K562 (cell line): Measurements from ENCODE around the gene ADAMTS2. TPM values are rescaled to one million over a fixed set of nuclear protein-coding genes. Genes with fewer than 3 reads are reported as not detected.

Source experiments
- ATAC-seq: fragments of 200-7000 bp; cut with Tn5 transposase; 3 replicates; pipeline ENCODE4 v1.9.1; 2020; ENCODE audit warnings: moderate library complexity
- BruUV-seq: library from RNA; stranded (reverse); fragments of 400-500 nt; replicated peaks from 2 replicates; lab custom pipeline; 2021; lab: Mats Ljungman, UMichigan
- CTCF ChIA-PET: fragments of 300-600 bp; formaldehyde crosslinking; extraction: SDS; loops from one replicate; lab custom pipeline; 2021; ENCODE audit warnings: low intra/inter-chr PET ratio; lab: Yijun Ruan, JAX
- POLR2A ChIA-PET: fragments of 300-600, 350-650 bp; sonication (Branson Sonifier 250); formaldehyde crosslinking; extraction: SDS; loops from one replicate; lab custom pipeline; 2021; ENCODE audit warnings: antibody characterized with exemption, inconsistent platforms; lab: Yijun Ruan, JAX
- DNase-seq, 4 experiments: peaks; one replicate each; pipeline versions ENCODE4 v3.0.0 to v3.0.0-alpha.2; 2011 to 2018; ENCODE audit warnings: low spot score in 3 of 4, mixed read lengths in 3 of 4; ENCODE audit errors: extremely low read depth in 1 of 4
- FAIRE-seq: peaks from 2 replicates; lab custom pipeline; 2011; peaks lifted over from hg19 to GRCh38; lab: Jason Lieb, UNC
- H2AFZ ChIP-seq: 2 replicates; pipeline ENCODE4 v1.6.0; 2011; ENCODE audit warnings: low read depth, low read length, control low read depth, inconsistent platforms
- H3K27ac ChIP-seq: fragments of 200-600 bp; 3 replicates; pipeline ENCODE4 v1.8.0; 2011; ENCODE audit warnings: low read depth, mild to moderate bottlenecking, control low read depth, inconsistent platforms, low read length, moderate library complexity, mixed read lengths; ENCODE audit errors: extremely low read depth
- H3K27me3 ChIP-seq, 2 experiments: fragments of 300-600 bp in 1 of 2; 2 replicates in 1 of 2; 3 replicates in 1 of 2; pipeline versions ENCODE4 v1.6.0 to v1.8.0; 2011; ENCODE audit warnings: inconsistent platforms in 2 of 2, low read length in 2 of 2, mild to moderate bottlenecking in 1 of 2, mixed read lengths in 1 of 2, moderate library complexity in 1 of 2; ENCODE audit not compliant: control insufficient read depth in 2 of 2, insufficient read depth in 2 of 2
- H3K36me3 ChIP-seq: fragments of 300-600 bp; 3 replicates; pipeline ENCODE4 v1.8.0; 2011; ENCODE audit warnings: mild to moderate bottlenecking, low read length, inconsistent platforms; ENCODE audit not compliant: control insufficient read depth, insufficient read depth
- H3K4me1 ChIP-seq, 2 experiments: fragments of 200-600 bp in 1 of 2; replicated peaks in 1 of 2; 2 replicates in 1 of 2; 3 replicates in 1 of 2; pipeline versions ENCODE4 v1.5.1 to v1.8.0; 2011; ENCODE audit warnings: inconsistent platforms in 2 of 2, low read length in 2 of 2, mild to moderate bottlenecking in 1 of 2, mixed read lengths in 1 of 2, moderate library complexity in 1 of 2; ENCODE audit not compliant: control insufficient read depth in 2 of 2, insufficient read depth in 2 of 2
- H3K4me2 ChIP-seq: 2 replicates; pipeline ENCODE4 v1.6.1; 2011; ENCODE audit warnings: low read length, control low read depth, inconsistent platforms, mixed read lengths; ENCODE audit not compliant: insufficient read depth
- H3K4me3 ChIP-seq: fragments of 200-600 bp; sonication (generic), shearing (Covaris generic); 2 replicates; pipeline ENCODE4 v1.5.1; 2016; ENCODE audit warnings: control low read depth, inconsistent platforms
- H3K79me2 ChIP-seq: fragments of 200-600 bp; 3 replicates; pipeline ENCODE4 v1.8.0; 2011; ENCODE audit warnings: low read length, inconsistent platforms; ENCODE audit not compliant: control insufficient read depth, insufficient read depth
- H3K9ac ChIP-seq, 2 experiments: 2 replicates each; pipeline versions ENCODE4 v1.6.0 to v1.6.1; 2011; ENCODE audit warnings: low read depth in 2 of 2, low read length in 2 of 2, control low read depth in 1 of 2, inconsistent platforms in 1 of 2, mild to moderate bottlenecking in 1 of 2, mixed read lengths in 1 of 2; ENCODE audit not compliant: insufficient read depth in 1 of 2
- H3K9me1 ChIP-seq: one replicate; pipeline ENCODE4 v1.6.0; 2011; ENCODE audit warnings: inconsistent platforms, mild to moderate bottlenecking, low read length, moderate library complexity; ENCODE audit not compliant: control insufficient read depth, insufficient read depth
- H3K9me3 ChIP-seq: replicated peaks from 2 replicates; pipeline ENCODE4 v1.5.1; 2011; ENCODE audit warnings: low read depth, low read length, inconsistent platforms; ENCODE audit not compliant: control insufficient read depth, insufficient read depth
- H4K20me1 ChIP-seq: replicated peaks from 2 replicates; pipeline ENCODE4 v1.6.1; 2011; ENCODE audit warnings: low read length, inconsistent platforms, mixed read lengths; ENCODE audit not compliant: control insufficient read depth, insufficient read depth
- CBX5 ChIP-seq: IDR thresholded peaks from 2 replicates; pipeline ENCODE4 v1.6.1; 2014; ENCODE audit warnings: low read depth, borderline replicate concordance
- CEBPG ChIP-seq, 3 experiments: fragments of 200-800 bp in 1 of 3; sonication (Bioruptor generic) in 1 of 3; sonication (generic) in 1 of 3; formaldehyde crosslinking in 1 of 3; IDR thresholded peaks in 2 of 3; conservative IDR thresholded peaks in 1 of 3; 2 replicates each; pipeline versions ENCODE4 v1.6.1 to v1.8.0; 2016 to 2022; ENCODE audit warnings: missing compliant biosample characterization in 2 of 3, missing genetic modification characterization in 2 of 3, mild to moderate bottlenecking in 1 of 3, missing genetic modification reagents in 1 of 3
- CHD2 ChIP-seq: IDR thresholded peaks from 2 replicates; pipeline ENCODE4 v1.6.1; 2011; ENCODE audit warnings: low read depth, low read length
- FOXK2 ChIP-seq, 2 experiments: fragments of 450-650 bp; IDR thresholded peaks in 1 of 2; conservative IDR thresholded peaks in 1 of 2; 2 replicates each; pipeline ENCODE4 v1.6.1; 2016; ENCODE audit warnings: low read depth in 2 of 2, mild to moderate bottlenecking in 1 of 2
- GATA2 ChIP-seq: sonication (generic); formaldehyde crosslinking; IDR thresholded peaks from 2 replicates; pipeline ENCODE4 v1.4.0; 2020; ENCODE audit warnings: mild to moderate bottlenecking, missing genetic modification reagents
- HLTF ChIP-seq: fragments of 450-650 bp; IDR thresholded peaks from 2 replicates; pipeline ENCODE4 v1.6.1; 2016
- SRSF3 ChIP-seq: fragments of 200-400 bp; formaldehyde crosslinking; IDR thresholded peaks from 2 replicates; pipeline ENCODE4 v1.6.1; 2016; ENCODE audit warnings: mild to moderate bottlenecking, low read length, moderate library complexity; ENCODE audit not compliant: insufficient read depth
- TCF7L2 ChIP-seq: fragments of 150-350 bp; IDR thresholded peaks from 2 replicates; pipeline ENCODE4 v1.6.1; 2016; ENCODE audit warnings: low read depth, mild to moderate bottlenecking, low read length, moderate library complexity
- TEAD1 ChIP-seq, 2 experiments: fragments of 450-650 bp in 1 of 2; sonication (generic) in 1 of 2; formaldehyde crosslinking; IDR thresholded peaks; 2 replicates each; pipeline versions ENCODE4 v1.4.0 to v1.8.0; 2020 to 2022; ENCODE audit warnings: mild to moderate bottlenecking in 2 of 2, missing genetic modification reagents in 1 of 2
- ZNF146 ChIP-seq: IDR thresholded peaks from one replicate; pipeline ENCODE4 v1.6.1; 2018; ENCODE audit warnings: missing compliant biosample characterization; ENCODE audit not compliant: unreplicated experiment
- ZNF3 ChIP-seq: fragments of 250-450 bp; sonication (Bioruptor Pico); IDR thresholded peaks from 2 replicates; pipeline ENCODE4 v1.5.0; 2021; ENCODE audit warnings: mild to moderate bottlenecking, moderate library complexity
- ZNF561 ChIP-seq: fragments of 450-650 bp; formaldehyde crosslinking; conservative IDR thresholded peaks from 2 replicates; pipeline ENCODE4 v1.4.0; 2020; ENCODE audit warnings: mild to moderate bottlenecking, moderate library complexity
- WGBS: fragments of 100-300 bp; shearing (Covaris generic); methylation state at CpG from one replicate; pipeline ENCODE4 v1.1.6; 2016; ENCODE audit warnings: low coverage, mixed read lengths; ENCODE audit not compliant: insufficient coverage; ENCODE audit errors: missing lambda C conversion rate; 5-methylcytosine and 5-hydroxymethylcytosine counted together
- in situ Hi-C: fragments of 300-500 bp; cut with MboI; formaldehyde crosslinking; loops from 4 replicates; pipeline ENCODE4 v1.15.0; 2018; ENCODE audit warnings: inconsistent platforms, mixed read lengths
- intact Hi-C: fragments of 100-400 bp; cut with micrococcal nuclease; formaldehyde crosslinking; loops from 2 replicates; pipeline ENCODE4 v1.14.2; 2022
- polyA plus RNA-seq, 8 experiments: library from polyadenylated mRNA; depleted of rRNA in 4 of 8; stranded (reverse) in 5 of 8; unstranded in 3 of 8; fragments of >200 nt; fragmentation: Nextera tagmentation in 2 of 8; fragmentation: Illumina TruSeq in 1 of 8; extraction: Ambion mirVana in 2 of 8; extraction: Trizol in 1 of 8; gene quantifications; 2 replicates each; pipeline versions ENCODE4 v1.2.1 to v1.2.3, GENCODE V29; 2011 to 2014; ENCODE audit warnings: inconsistent platforms in 1 of 8, missing spikeins in 1 of 8
- total RNA-seq, 7 experiments: library from RNA; depleted of rRNA in 6 of 7; stranded (reverse); fragments of >200 nt in 6 of 7; fragmentation: Illumina TruSeq in 2 of 7; extraction: Trizol in 2 of 7; gene quantifications; 2 replicates each; pipeline versions ENCODE4 v1.2.1 to v1.2.3, GENCODE V29; 2011 to 2021; ENCODE audit warnings: low replicate concordance in 1 of 7
- TF ChIP-seq, protein P1 (sequence below): sonication (generic); formaldehyde crosslinking; IDR thresholded peaks from 2 replicates; pipeline ENCODE4 v1.9.0; 2022; ENCODE audit warnings: mild to moderate bottlenecking, missing genetic modification reagents

The ADAMTS2 gene
- total and polyA plus RNA-seq, 9 of the 15 experiments (the other 6 are each of a cell fraction or from before 2014, with no cell fraction given): not detected

GRCh38 chr5:179311091-179311470 is 34.2 kb downstream of the ADAMTS2 start:
- Histone ChIP-seq H3K79me2 (no peaks in the 10 kb centered on the region), H3K27me3 (peaks cover 8 to 57% of the 10 kb centered on the region in 2 experiments; a peak in 3 of 5 replicates), H3K4me2 (no peak overlapping the region), H3K27ac (no peak overlapping the region), H2AFZ (no peak overlapping the region), H3K9me3 (no peaks in the 10 kb centered on the region), H3K36me3 (no peaks in the 10 kb centered on the region), H3K4me1 (peaks cover 0 to 7% of the 10 kb centered on the region in 2 experiments; a peak in 1 of 5 replicates), H3K4me3 (no peak overlapping the region), H4K20me1 (no peaks in the 10 kb centered on the region), H3K9me1 (no peaks in the 10 kb centered on the region), H3K9ac (no peak overlapping the region)
- ATAC-seq (no peak), DNase-seq (no peak), FAIRE-seq (no peak)
- TF ChIP-seq CHD2: no peak
- TF ChIP-seq TEAD1 (CRISPR knock-in tag; IDR thresholded peaks at IDR 0.05): no peak
- TF ChIP-seq CBX5: no peak
- TF ChIP-seq SRSF3: no peak
- TF ChIP-seq ZNF561: no peak
- no peak for TF ChIP-seq ZNF146 (CRISPR knock-in tag)
- no peak for TF ChIP-seq ZNF3 (CRISPR knock-in tag)
- TF ChIP-seq FOXK2 (conservative IDR thresholded peaks at IDR 0.05 in 1 of 2, IDR thresholded peaks at IDR 0.05 in 1 of 2; ENCODE audit: low read depth in 2 of 2): no peak
- TF ChIP-seq, protein P1, sequence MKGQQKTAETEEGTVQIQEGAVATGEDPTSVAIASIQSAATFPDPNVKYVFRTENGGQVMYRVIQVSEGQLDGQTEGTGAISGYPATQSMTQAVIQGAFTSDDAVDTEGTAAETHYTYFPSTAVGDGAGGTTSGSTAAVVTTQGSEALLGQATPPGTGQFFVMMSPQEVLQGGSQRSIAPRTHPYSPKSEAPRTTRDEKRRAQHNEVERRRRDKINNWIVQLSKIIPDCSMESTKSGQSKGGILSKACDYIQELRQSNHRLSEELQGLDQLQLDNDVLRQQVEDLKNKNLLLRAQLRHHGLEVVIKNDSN (CRISPR knock-in tag): no peak
- TF ChIP-seq TCF7L2: no peak
- no peak for TF ChIP-seq CEBPG (CRISPR knock-in tag; IDR thresholded peaks at IDR 0.05)
- no peak for TF ChIP-seq CEBPG (tag; conservative IDR thresholded peaks at IDR 0.05 in 1 of 2, IDR thresholded peaks at IDR 0.05 in 1 of 2)
- no peak for TF ChIP-seq HLTF
- no peak for TF ChIP-seq GATA2 (CRISPR knock-in tag)
- WGBS: 0% methylated on average over 6 of the region's 8 CpGs
- intact Hi-C loops: no loop called here
- ChIA-PET POLR2A (no interaction called here), CTCF (no interaction called here)
- BruUV-seq: no TSS peak
- in situ Hi-C loops: no loop called here
